ENCODE measurements around the gene CTXND1. TPM values are rescaled to one million over a fixed set of nuclear protein-coding genes. Genes with fewer than 3 reads are reported as not detected.

The CTXND1 gene
- total RNA-seq, 3 donors from 2014 or later (not counting 1 experiment from before 2014, with no cell fraction given) = not detected

DNA sequence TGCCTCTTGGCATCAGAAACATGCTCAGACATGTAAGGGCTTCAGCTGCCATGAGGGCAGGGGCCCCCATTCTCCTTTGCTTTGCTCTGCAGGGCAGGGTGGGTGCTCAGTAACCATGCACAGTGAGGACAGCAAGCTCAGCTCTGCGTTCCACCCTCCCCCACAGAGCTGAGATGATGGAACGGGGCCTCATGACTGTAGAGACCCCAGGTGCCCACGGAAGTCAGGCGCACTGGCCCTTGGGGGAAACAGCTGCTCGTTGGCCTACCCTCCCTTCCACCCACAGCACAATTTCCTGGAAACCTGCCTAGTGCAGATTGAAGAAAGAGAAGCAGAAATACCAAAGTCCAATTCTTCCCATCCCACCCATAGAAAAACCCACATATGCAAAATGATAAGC is 10.5 kb downstream of the CTXND1 start:
- TF ChIP-seq, protein P1, sequence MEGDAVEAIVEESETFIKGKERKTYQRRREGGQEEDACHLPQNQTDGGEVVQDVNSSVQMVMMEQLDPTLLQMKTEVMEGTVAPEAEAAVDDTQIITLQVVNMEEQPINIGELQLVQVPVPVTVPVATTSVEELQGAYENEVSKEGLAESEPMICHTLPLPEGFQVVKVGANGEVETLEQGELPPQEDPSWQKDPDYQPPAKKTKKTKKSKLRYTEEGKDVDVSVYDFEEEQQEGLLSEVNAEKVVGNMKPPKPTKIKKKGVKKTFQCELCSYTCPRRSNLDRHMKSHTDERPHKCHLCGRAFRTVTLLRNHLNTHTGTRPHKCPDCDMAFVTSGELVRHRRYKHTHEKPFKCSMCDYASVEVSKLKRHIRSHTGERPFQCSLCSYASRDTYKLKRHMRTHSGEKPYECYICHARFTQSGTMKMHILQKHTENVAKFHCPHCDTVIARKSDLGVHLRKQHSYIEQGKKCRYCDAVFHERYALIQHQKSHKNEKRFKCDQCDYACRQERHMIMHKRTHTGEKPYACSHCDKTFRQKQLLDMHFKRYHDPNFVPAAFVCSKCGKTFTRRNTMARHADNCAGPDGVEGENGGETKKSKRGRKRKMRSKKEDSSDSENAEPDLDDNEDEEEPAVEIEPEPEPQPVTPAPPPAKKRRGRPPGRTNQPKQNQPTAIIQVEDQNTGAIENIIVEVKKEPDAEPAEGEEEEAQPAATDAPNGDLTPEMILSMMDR (IDR thresholded peaks at IDR 0.05) = no peak
- 4% methylated on average over 5 of the region's 5 CpGs for whole genome bisulfite sequencing (ENCODE audit: insufficient coverage)
- Histone ChIP-seq H3K27me3 (ENCODE audit: control insufficient read depth, insufficient read depth, low read length) (peaks cover 7% of the 10 kb centered on the region), H3K4me3 (ENCODE audit: low read length) (no peak overlapping the region), H3K36me3 (ENCODE audit: control insufficient read depth, insufficient read depth, low read length) (no peaks in the 10 kb centered on the region), H3K4me1 (ENCODE audit: control insufficient read depth, insufficient read depth, low read length) (no peaks in the 10 kb centered on the region), H3K9me3 (ENCODE audit: control insufficient read depth, insufficient read depth, low read length) (no peaks in the 10 kb centered on the region), H3K27ac (ENCODE audit: low read length) (no peak overlapping the region)
- DNase-seq (no peak), ATAC-seq (no peak)
- Mint-ChIP-seq H3K9me3 (no peaks in the 10 kb centered on the region), H3K4me3 (no peak overlapping the region), H3K4me1 (no peaks in the 10 kb centered on the region), H3K36me3 (no peaks in the 10 kb centered on the region), H3K27me3 (ENCODE audit: low read depth in 2 of 2) (peaks cover 16 to 49% of the 10 kb centered on the region in 2 donors), H3K27ac (no peak overlapping the region)
- intact Hi-C loops (cut with micrococcal nuclease) = no loop called here

DNA sequence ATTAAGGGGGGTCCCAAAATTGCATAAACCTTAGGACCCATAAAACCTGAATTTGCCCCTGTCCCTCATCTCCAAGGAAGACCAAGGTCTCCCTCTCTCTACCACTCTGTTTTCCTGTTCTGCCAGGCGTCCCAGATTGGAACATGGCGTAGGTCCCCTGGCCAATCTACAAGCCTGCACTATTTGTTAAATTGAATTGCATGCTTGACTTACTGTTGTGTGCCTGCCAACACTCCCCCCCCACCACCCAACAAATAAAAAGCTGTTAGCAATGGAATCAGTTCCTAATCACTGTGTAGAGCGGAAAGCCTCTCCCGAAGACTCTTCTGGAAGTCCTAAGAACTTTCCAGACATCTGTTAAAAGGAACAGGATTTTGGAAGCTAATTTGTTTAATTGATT is 11.7 kb downstream of the CTXND1 start:
- ATAC-seq = no peak
- peaks cover 20 to 38% of the 10 kb centered on the region in 2 donors for H3K27me3 Mint-ChIP-seq (ENCODE audit: low read depth in 2 of 2)
- H3K4me3 ChIP-seq (ENCODE audit: low read length) = no peak overlapping the region
- H3K27me3 ChIP-seq (ENCODE audit: control insufficient read depth, insufficient read depth, low read length) = peaks cover 4% of the 10 kb centered on the region
- no peak overlapping the region for H3K4me3 Mint-ChIP-seq
- no peaks in the 10 kb centered on the region for H3K4me1 Mint-ChIP-seq
- WGBS (ENCODE audit: insufficient coverage) = 90% methylated on average over 4 of the region's 4 CpGs
- H3K36me3 Mint-ChIP-seq = no peaks in the 10 kb centered on the region
- no peaks in the 10 kb centered on the region for H3K9me3 Mint-ChIP-seq
- H3K36me3 ChIP-seq (ENCODE audit: control insufficient read depth, insufficient read depth, low read length) = no peaks in the 10 kb centered on the region
- no peak overlapping the region for H3K27ac Mint-ChIP-seq
- H3K4me1 ChIP-seq (ENCODE audit: control insufficient read depth, insufficient read depth, low read length) = no peaks in the 10 kb centered on the region
- intact Hi-C loops (cut with micrococcal nuclease) = no loop called here
- no peak for DNase-seq
- H3K27ac ChIP-seq (ENCODE audit: low read length) = no peak overlapping the region
- H3K9me3 ChIP-seq (ENCODE audit: control insufficient read depth, insufficient read depth, low read length) = no peaks in the 10 kb centered on the region
- TF ChIP-seq, protein P1 (IDR thresholded peaks at IDR 0.05) = no peak

DNA sequence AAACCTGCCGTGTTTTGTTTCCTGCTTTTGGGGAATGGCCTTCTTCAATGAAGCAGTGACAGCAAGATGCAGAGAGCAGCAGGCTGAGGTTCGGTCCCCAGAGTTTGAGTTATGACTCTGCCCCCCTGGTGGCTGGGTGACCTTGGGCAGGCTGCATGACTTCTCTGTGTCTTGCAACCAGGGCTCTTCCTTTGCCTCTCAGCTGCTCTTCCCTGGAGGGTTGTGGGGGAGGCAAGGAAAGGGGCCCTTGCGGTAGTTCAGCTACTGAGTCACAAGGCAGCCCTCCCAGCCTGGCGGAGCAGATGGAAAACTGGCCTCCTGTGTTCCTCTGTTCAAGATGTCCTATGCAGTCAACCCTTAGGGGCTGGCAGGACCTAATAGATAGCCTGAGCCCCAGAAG is 17.1 kb downstream of the CTXND1 start:
- Histone ChIP-seq H3K4me3 (ENCODE audit: low read length) (no peak overlapping the region), H3K4me1 (ENCODE audit: control insufficient read depth, insufficient read depth, low read length) (no peaks in the 10 kb centered on the region), H3K27ac (ENCODE audit: low read length) (no peak overlapping the region), H3K27me3 (ENCODE audit: control insufficient read depth, insufficient read depth, low read length) (no peaks in the 10 kb centered on the region), H3K36me3 (ENCODE audit: control insufficient read depth, insufficient read depth, low read length) (no peaks in the 10 kb centered on the region), H3K9me3 (ENCODE audit: control insufficient read depth, insufficient read depth, low read length) (no peaks in the 10 kb centered on the region)
- WGBS (ENCODE audit: insufficient coverage) = 75% methylated on average over 4 of the region's 4 CpGs
- DNase-seq (peak; percentile 22 to 56), ATAC-seq (peak in 1 of 3 donors; percentile 45)
- peaks cover 12 to 26% of the 10 kb centered on the region in 2 donors for H3K27me3 Mint-ChIP-seq (ENCODE audit: low read depth in 2 of 2)
- H3K9me3 Mint-ChIP-seq = no peaks in the 10 kb centered on the region
- H3K4me1 Mint-ChIP-seq = no peaks in the 10 kb centered on the region
- H3K4me3 Mint-ChIP-seq = no peak overlapping the region
- no peak overlapping the region for H3K27ac Mint-ChIP-seq
- intact Hi-C loops (cut with micrococcal nuclease) = no loop called here
- no peaks in the 10 kb centered on the region for H3K36me3 Mint-ChIP-seq
- TF ChIP-seq, protein P1 (IDR thresholded peaks at IDR 0.05) = peak; percentile 55

DNA sequence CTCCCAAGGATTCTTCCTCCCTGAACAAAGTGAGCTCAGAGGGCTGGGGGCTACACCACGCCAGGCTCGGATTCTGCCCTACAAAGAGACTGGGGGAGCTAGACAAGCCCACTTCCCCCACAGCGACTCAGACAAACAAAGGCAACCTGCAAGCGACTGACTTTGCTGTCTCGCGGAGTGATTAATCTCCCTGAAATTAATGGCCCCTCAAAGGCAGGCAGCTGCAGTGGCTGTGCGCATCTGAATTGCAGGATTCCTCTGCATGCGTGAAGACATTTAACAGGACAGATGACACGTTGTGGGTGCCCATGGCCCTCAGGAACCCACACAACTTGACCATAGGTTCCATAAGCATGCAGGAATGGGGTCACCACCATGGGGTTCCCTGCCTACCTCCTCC is 18.4 kb downstream of the CTXND1 start:
- peaks cover 12 to 34% of the 10 kb centered on the region in 2 donors for H3K27me3 Mint-ChIP-seq (ENCODE audit: low read depth in 2 of 2)
- intact Hi-C loops (cut with micrococcal nuclease) = no loop called here
- no peak overlapping the region for H3K4me3 ChIP-seq (ENCODE audit: low read length)
- no peaks in the 10 kb centered on the region for H3K9me3 ChIP-seq (ENCODE audit: control insufficient read depth, insufficient read depth, low read length)
- no peaks in the 10 kb centered on the region for H3K36me3 ChIP-seq (ENCODE audit: control insufficient read depth, insufficient read depth, low read length)
- no peaks in the 10 kb centered on the region for H3K4me1 ChIP-seq (ENCODE audit: control insufficient read depth, insufficient read depth, low read length)
- no peak overlapping the region for H3K4me3 Mint-ChIP-seq
- no peak for DNase-seq
- no peak overlapping the region for H3K27ac ChIP-seq (ENCODE audit: low read length)
- H3K4me1 Mint-ChIP-seq = no peaks in the 10 kb centered on the region
- 73% methylated on average over 9 of the region's 9 CpGs for WGBS (ENCODE audit: insufficient coverage)
- no peaks in the 10 kb centered on the region for H3K9me3 Mint-ChIP-seq
- H3K36me3 Mint-ChIP-seq = no peaks in the 10 kb centered on the region
- no peaks in the 10 kb centered on the region for H3K27me3 ChIP-seq (ENCODE audit: control insufficient read depth, insufficient read depth, low read length)
- TF ChIP-seq, protein P1 (IDR thresholded peaks at IDR 0.05) = no peak
- no peak for ATAC-seq
- no peak overlapping the region for H3K27ac Mint-ChIP-seq
